ENCODE measurements around the gene RO60. TPM values are rescaled to one million over a fixed set of nuclear protein-coding genes. Genes with fewer than 3 reads are reported as not detected.

The RO60 gene
- total RNA-seq, 1 experiment from 2014 or later, result 37.9 TPM

- no TSS peak for BruUV-seq (replicated peaks)
Observed at GRCh38 chr1:193104502-193104906, 45.1 kb downstream of the RO60 start.

GRCh38 chr1:193104907-193105820 lies 45.8 kb downstream of the RO60 start, which contains the start of gene GLRX2:
TSS of gene GLRX2 (minus strand) at chr1:193105414. CDS start at chr1:193105382, 32 bp downstream.
- ATAC-seq (peak; percentile 90), DNase-seq (peak; percentile 72)
- peaks cover 38% of the 10 kb centered on the region for H3K79me2 ChIP-seq (ENCODE audit: low read length)
- CTCF ChIA-PET, result interaction anchor here (0.6 to 0.7 kb wide), 3 partner anchors 16 to 233 kb away, joined by 4 to 7 read pairs (median 5); partner anchors contain the start of genes CDC73 and UCHL5
- peak within 1 kb of the TSS; percentile 86 for H3K4me3 ChIP-seq (ENCODE audit: low read length)
- BruUV-seq (replicated peaks), result TSS peak; percentile 47
- POLR2A ChIA-PET (ENCODE audit: unreplicated experiment), result interaction anchor here (0.6 to 0.9 kb wide), 7 partner anchors 9 to 591 kb away, joined by 3 to 11 read pairs (median 4); partner anchors contain the start of genes RO60 and UCHL5
- H4K20me1 ChIP-seq (ENCODE audit: low read length), result no peaks in the 10 kb centered on the region; the same call in 1 of the 2 replicates
- no peaks in the 10 kb centered on the region for H3K27me3 ChIP-seq (ENCODE audit: low read length)
- TF ChIP-seq EZH2 (IDR thresholded peaks at IDR 0.05; ENCODE audit: low read length, unreplicated experiment) (no peak), CTCF (conservative IDR thresholded peaks at IDR 0.05; ENCODE audit: low read depth, low read length) (no peak), EZH2phosphoT487 (IDR thresholded peaks at IDR 0.05; ENCODE audit: borderline replicate concordance, low read length) (no peak)
- intact Hi-C loops (cut with micrococcal nuclease), result loop anchor here (1.0 to 2.0 kb wide), 3 partner anchors 10 to 46 kb away; partner anchors contain the start of genes CDC73, RO60 and UCHL5
- H3K4me1 ChIP-seq (ENCODE audit: insufficient read depth, low read length), result peaks cover 15% of the 10 kb centered on the region
- H3F3A ChIP-seq (ENCODE audit: low read length, unreplicated experiment), result no peaks in the 10 kb centered on the region
- H2AFZ ChIP-seq (ENCODE audit: low read length), result peak within 1 kb of the TSS; percentile 83
- no peaks in the 10 kb centered on the region for H3K9me2 ChIP-seq (replicated peaks; ENCODE audit: low read length)
- H3K36me3 ChIP-seq (ENCODE audit: low read depth, low read length), result 0 out of 2 replicates have a peak, but pooled peaks cover 5% of the 10 kb centered on the region
- no peaks in the 10 kb centered on the region for H3K9me3 ChIP-seq (ENCODE audit: low read length)
- H3K27ac ChIP-seq (ENCODE audit: low read length), result peak within 1 kb of the TSS; percentile 85
- H3K4me2 ChIP-seq (ENCODE audit: low read length), result peak within 1 kb of the TSS; percentile 98
- peak within 1 kb of the TSS; percentile 78 for H3K9ac ChIP-seq (ENCODE audit: low read length)

More at GRCh38 chr1:193104502-193104906, 45.1 kb downstream of the RO60 start:
- Histone ChIP-seq H3K4me3 (ENCODE audit: low read length) (peak overlapping the region; percentile 86), H3K36me3 (ENCODE audit: low read depth, low read length) (peaks cover 7% of the 10 kb centered on the region; the same call in 1 of the 2 replicates), H3K27ac (ENCODE audit: low read length) (peak overlapping the region; percentile 85), H4K20me1 (ENCODE audit: low read length) (no peaks in the 10 kb centered on the region; the same call in 1 of the 2 replicates), H3K9me3 (ENCODE audit: low read length) (no peaks in the 10 kb centered on the region), H3K27me3 (ENCODE audit: low read length) (no peaks in the 10 kb centered on the region), H2AFZ (ENCODE audit: low read length) (peak overlapping the region; percentile 74), H3K4me2 (ENCODE audit: low read length) (peak overlapping the region; percentile 98), H3F3A (ENCODE audit: low read length, unreplicated experiment) (no peaks in the 10 kb centered on the region), H3K4me1 (ENCODE audit: insufficient read depth, low read length) (peaks cover 15% of the 10 kb centered on the region), H3K79me2 (ENCODE audit: low read length) (peaks cover 38% of the 10 kb centered on the region), H3K9me2 (replicated peaks; ENCODE audit: low read length) (no peaks in the 10 kb centered on the region), H3K9ac (ENCODE audit: low read length) (peak overlapping the region; percentile 78)
- CTCF ChIA-PET, result interaction anchor here (0.6 kb wide), 1 partner anchor 17 kb away, joined by 7 read pairs; the partner anchor contains the start of gene CDC73
- ATAC-seq (peak; percentile 30), DNase-seq (peak; percentile 47)
- intact Hi-C loops (cut with micrococcal nuclease), result loop anchor here (2.0 kb wide), 1 partner anchor 46 kb away; the partner anchor contains the start of genes RO60 and UCHL5
- no peak for TF ChIP-seq EZH2phosphoT487 (IDR thresholded peaks at IDR 0.05; ENCODE audit: borderline replicate concordance, low read length)
- no peak for TF ChIP-seq EZH2 (IDR thresholded peaks at IDR 0.05; ENCODE audit: low read length, unreplicated experiment)
- no peak for TF ChIP-seq CTCF (conservative IDR thresholded peaks at IDR 0.05; ENCODE audit: low read depth, low read length)
- POLR2A ChIA-PET (ENCODE audit: unreplicated experiment), result interaction anchor here (0.6 to 0.9 kb wide), 3 partner anchors 8 to 233 kb away, joined by 3 to 9 read pairs (median 4); partner anchors contain the start of genes RO60 and UCHL5
